ENCODE data around the gene KLHL8. TPM values are rescaled to one million over a fixed set of nuclear protein-coding genes. Genes with fewer than 3 reads are reported as not detected.

Gene KLHL8
- 3.8 to 6.1 TPM (median 5.0 TPM) in 5 replicates for total RNA-seq (2022; extraction: Qiagen RNA extraction; ENCODE audit: low read depth)

GRCh38 chr4:87220094-87220822 lies at the start of gene KLHL8:
KLHL8 (minus strand) TSS chr4:87220618; CDS start chr4:87195539, 25,079 bp downstream.

Other genes with a start within 250 kb of the KLHL8 start
- gene HSD17B13, start 102.3 kb upstream of the KLHL8 start, total RNA-seq (2022; extraction: Qiagen RNA extraction; ENCODE audit: low read depth), result 0.07 to 0.13 TPM in 2 of 5 replicates, not detected in the others
- gene HSD17B11, start 170.6 kb upstream of the KLHL8 start, total RNA-seq (2022; extraction: Qiagen RNA extraction; ENCODE audit: low read depth), result 37.4 to 56.5 TPM (median 54.4 TPM) in 5 replicates
- gene NUDT9, start 202.0 kb upstream of the KLHL8 start, total RNA-seq (2022; extraction: Qiagen RNA extraction; ENCODE audit: low read depth), result 24.6 to 31.0 TPM (median 27.4 TPM) in 5 replicates

Data from A549 treated with ZK216348 at 1 μM for 4 hours (cell line).